Inflammatory macrophage (primary cell): ENCODE results near the gene PRKG1.
"Not testable (repeated sequence)": the region's sequence is repeated elsewhere in the genome, so short reads cannot be mapped to it uniquely, and the experiment has no call there.

Source experiments
- DNase-seq, 2 donors: peaks; one replicate each; pipeline ENCODE4 v3.0.0-alpha.2; 2020 to 2022

Gene PRKG1

GRCh38 chr10:51176976-51177695 lies 102.8 kb downstream of the PRKG1 start:
- DNase-seq: no peak

- DNase-seq: no peak
Observed at GRCh38 chr10:51178634-51179033, 104.3 kb downstream of the PRKG1 start.

- DNase-seq: no peak
Observed at GRCh38 chr10:51180141-51180540, 105.9 kb downstream of the PRKG1 start.

- no peak for DNase-seq
Observed at GRCh38 chr10:51183783-51184182, 109.5 kb downstream of the PRKG1 start.

- DNase-seq: no peak
Observed at GRCh38 chr10:51186361-51186760, 112.1 kb downstream of the PRKG1 start.

- no peak for DNase-seq
Observed at GRCh38 chr10:51188008-51188407, 113.7 kb downstream of the PRKG1 start.

GRCh38 chr10:51188866-51189265 lies 114.6 kb downstream of the PRKG1 start:
- no peak for DNase-seq

GRCh38 chr10:51196508-51197175 lies 122.4 kb downstream of the PRKG1 start:
- no peak for DNase-seq

- no peak for DNase-seq
Observed at GRCh38 chr10:51198170-51198569, 123.9 kb downstream of the PRKG1 start.

- DNase-seq: no peak
Observed at GRCh38 chr10:51201947-51202346, 127.7 kb downstream of the PRKG1 start.

GRCh38 chr10:51203359-51203758 lies 129.1 kb downstream of the PRKG1 start:
- no peak for DNase-seq

GRCh38 chr10:51204066-51204465 lies 129.8 kb downstream of the PRKG1 start:
- no peak for DNase-seq

GRCh38 chr10:51204701-51205100 lies 130.4 kb downstream of the PRKG1 start:
- no peak for DNase-seq

GRCh38 chr10:51206500-51206899 lies 132.2 kb downstream of the PRKG1 start:
- DNase-seq: no peak

GRCh38 chr10:51212937-51213336 lies 138.7 kb downstream of the PRKG1 start:
- not testable (repeated sequence) for DNase-seq

GRCh38 chr10:51214207-51215196 lies 140.2 kb downstream of the PRKG1 start:
- DNase-seq: no peak

- no peak for DNase-seq
Observed at GRCh38 chr10:51215951-51216834, 141.9 kb downstream of the PRKG1 start.

GRCh38 chr10:51217505-51217904 lies 143.2 kb downstream of the PRKG1 start:
- no peak for DNase-seq

- no peak for DNase-seq
Observed at GRCh38 chr10:51224671-51225161, 150.4 kb downstream of the PRKG1 start.

GRCh38 chr10:51227897-51228713 lies 153.8 kb downstream of the PRKG1 start:
- DNase-seq: no peak

- DNase-seq: no peak
Observed at GRCh38 chr10:51228714-51229100, 154.4 kb downstream of the PRKG1 start.
